GM20000 (cell line): ENCODE data around the gene CD34.

Experiments
- DNase-seq: peaks from one replicate; pipeline ENCODE4 v3.0.0; 2012; ENCODE audit warnings: low spot score
- CTCF ChIP-seq: IDR thresholded peaks from 2 replicates; pipeline ENCODE4 v1.5.1; 2012; ENCODE audit warnings: mild to moderate bottlenecking, control low read depth; ENCODE audit errors: extremely low read depth, missing control alignments

CD34 gene

GRCh38 chr1:207866471-207867135 is 44.3 kb downstream of the CD34 start:
- TF ChIP-seq CTCF, result no peak
- DNase-seq, result no peak

GRCh38 chr1:207863893-207864535 is 46.9 kb downstream of the CD34 start:
- DNase-seq, result peak; percentile 66
- no peak for TF ChIP-seq CTCF

- TF ChIP-seq CTCF, result no peak
- no peak for DNase-seq
Measured at GRCh38 chr1:207862241-207862787, 48.6 kb downstream of the CD34 start.

- DNase-seq, result peak; percentile 31
- no peak for TF ChIP-seq CTCF
Measured at GRCh38 chr1:207861442-207862177, 49.3 kb downstream of the CD34 start.

GRCh38 chr1:207860531-207860930 is 50.4 kb downstream of the CD34 start:
- DNase-seq, result no peak
- no peak for TF ChIP-seq CTCF

GRCh38 chr1:207858806-207859205 is 52.1 kb downstream of the CD34 start:
- TF ChIP-seq CTCF, result no peak
- no peak for DNase-seq

- no peak for TF ChIP-seq CTCF
Measured at GRCh38 chr1:207858281-207858680, 52.6 kb downstream of the CD34 start.

More at GRCh38 chr1:207858281-207858680, 52.6 kb downstream of the CD34 start:
- DNase-seq, result no peak
